Measurements from ENCODE around the gene TLE7.

TLE7 gene

GRCh38 chr16:71448274-71448866 lies 6.5 kb upstream of the TLE7 start:
- no peak for DNase-seq (ENCODE audit: low read depth in 2 of 2)

DNA sequence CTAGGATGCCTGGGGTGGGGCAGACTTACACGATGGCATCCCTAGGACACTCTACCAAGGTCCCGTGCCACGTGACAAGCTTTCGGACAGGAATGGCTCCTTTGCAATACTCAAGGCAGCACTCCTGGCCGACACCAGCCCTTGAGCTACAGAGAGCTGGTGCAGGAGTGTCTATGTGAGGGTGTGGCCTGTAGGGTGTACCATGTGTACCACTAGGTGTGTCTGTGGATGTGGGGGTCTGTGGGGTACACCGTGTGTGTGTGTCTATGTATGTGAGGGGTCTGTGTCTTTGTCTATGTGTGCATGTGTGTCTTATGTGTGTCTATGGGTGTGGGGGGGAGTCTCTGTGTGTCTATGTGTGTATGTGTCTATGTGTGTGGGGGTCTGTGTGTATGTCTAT lies 1.9 kb upstream of the TLE7 start:
- no peak for DNase-seq (ENCODE audit: low read depth in 2 of 2)

DNA sequence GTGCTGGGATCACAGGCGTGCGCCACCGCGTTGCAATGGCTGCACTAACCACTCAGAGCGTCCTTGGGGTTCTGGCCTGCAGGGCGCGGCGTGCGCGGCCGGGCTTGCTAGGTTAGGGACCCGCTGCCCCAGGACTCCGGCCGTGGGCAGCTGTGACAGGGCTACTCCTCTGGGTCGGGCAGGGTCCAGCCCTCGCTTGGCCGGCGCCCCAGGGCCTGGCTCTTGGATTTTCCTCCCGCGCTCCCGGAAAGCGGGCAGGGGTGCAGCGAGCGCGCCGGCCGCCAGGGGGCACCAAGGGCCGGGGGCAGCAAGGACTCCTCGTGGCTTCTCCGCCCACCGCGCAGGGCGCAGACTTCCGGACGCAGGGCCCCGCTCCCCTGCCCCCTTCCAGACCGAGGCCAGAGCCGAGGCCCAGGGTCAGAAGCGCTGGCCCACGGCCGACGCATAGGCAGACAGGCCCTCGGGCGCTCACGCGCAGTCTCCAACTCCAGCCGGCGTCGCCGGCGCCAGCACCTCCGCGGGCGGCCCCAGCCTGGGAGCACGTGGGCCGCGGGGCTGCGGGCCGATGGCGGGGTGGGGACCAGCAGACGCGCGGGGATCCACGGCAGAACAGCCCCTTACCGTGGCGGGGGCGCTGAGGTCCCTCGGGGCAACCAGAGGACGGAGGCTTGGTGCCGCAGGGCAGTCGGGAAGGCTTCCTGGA lies 355 bp downstream of the TLE7 start:
- peak in 1 of 2 donors; percentile 11 for DNase-seq (ENCODE audit: low read depth in 2 of 2)

- peak in 1 of 2 donors; percentile 24 for DNase-seq (ENCODE audit: low read depth in 2 of 2)
These were observed 1.0 kb downstream of the TLE7 start for GRCh38 chr16:71440669-71441347.

DNA sequence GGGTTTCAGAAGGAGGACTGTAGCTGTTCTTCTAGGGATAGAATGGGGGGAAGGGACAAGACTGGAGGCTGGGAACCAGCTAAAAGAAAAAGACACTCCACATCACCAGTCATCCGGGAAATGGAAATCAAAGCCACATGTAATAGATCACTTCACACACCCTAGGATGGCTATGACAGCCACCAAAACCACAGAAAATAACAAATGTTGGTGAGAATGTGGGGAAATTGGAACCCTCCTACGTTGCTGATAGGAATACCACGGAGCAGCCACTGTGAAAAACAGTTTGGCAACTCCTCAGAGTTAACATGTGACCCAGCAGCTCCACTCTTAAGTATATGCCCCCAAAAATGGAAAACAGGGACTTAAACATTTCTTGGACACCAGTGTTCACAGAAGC lies 2.3 kb downstream of the TLE7 start:
- DNase-seq (ENCODE audit: low read depth in 2 of 2) = no peak

DNA sequence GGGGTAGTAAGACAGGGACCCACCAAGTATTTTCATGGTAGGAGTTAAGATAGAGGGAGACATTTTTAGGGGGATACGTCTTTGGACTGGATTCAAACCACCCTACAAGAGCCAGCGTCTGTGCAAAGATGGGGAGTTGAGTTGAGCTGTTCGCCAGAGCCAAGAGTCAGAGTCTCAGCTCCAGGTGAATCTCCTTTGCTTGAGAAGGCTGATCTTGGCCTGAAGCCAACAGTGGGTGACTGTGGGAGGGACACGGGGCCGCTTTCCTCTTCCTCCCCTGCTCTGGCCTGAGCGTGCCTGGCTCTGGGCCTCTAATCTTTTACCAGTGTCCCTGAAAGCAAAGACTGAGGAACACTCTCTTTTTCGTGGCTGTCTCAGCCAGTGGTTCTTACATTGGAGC lies 5.4 kb downstream of the TLE7 start:
- DNase-seq (ENCODE audit: low read depth in 2 of 2) = no peak

DNA sequence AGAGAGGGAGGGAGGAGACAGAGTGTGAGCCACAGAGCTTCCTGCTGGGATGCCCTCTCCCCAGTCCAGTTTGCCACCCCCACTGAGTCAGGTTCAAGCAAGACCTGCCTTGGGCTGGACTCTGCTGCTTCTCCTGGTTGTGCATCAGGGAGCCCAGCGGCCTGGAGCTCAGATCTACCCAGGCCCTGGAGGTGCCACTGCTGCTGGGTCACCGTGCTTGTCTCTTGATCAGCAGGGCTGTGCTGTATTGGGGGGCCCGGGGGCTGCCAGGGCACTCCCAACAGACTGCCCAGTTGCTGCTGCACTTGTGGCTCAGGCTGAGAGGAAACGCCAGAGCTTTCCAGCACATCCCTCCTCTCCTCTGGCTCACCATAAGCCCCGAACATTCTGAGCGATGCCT lies 8.9 kb downstream of the TLE7 start:
- DNase-seq (ENCODE audit: low read depth in 2 of 2) = no peak

DNA sequence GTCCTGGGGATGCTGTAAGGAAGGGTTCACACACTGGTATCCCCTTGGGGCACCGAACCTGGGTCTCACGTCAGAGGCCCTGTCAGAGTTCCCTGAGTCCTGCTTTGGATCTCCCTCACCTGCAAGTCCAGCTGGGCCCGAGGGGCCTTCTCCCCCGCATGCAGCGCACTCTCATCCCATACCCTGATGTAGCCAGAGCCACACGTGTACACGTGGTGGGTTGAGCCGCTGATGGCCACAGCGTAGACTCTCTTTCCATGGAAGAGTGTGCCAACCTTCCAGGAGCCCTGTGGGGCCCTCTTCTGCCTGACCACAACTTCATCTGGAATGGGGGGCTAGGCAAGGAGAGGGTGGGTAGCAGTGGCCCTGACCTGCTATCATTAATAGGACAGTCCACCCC lies 9.9 kb downstream of the TLE7 start:
- DNase-seq (ENCODE audit: low read depth in 2 of 2) = no peak

GRCh38 chr16:71431176-71431575 lies 10.7 kb downstream of the TLE7 start:
- no peak for DNase-seq (ENCODE audit: low read depth in 2 of 2)

DNA sequence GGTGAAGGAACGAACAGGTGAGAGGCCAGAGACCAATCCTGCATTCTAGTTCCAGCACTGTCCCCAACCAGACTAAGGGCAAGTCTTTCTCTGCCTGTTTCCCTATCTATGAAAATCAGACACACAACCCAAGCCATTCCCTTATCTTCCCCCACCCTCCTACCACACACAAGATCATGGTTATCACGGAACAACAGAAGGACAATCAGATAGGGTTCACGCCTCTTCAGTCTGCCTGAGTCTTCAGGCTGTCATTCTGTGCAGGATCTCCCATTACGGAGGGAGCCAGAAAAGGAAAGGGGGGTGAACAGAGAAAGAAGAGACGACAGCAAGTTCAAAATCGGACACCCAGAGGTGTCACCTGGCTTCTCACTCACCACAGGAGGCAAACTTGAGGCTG lies 11.1 kb downstream of the TLE7 start:
- no peak for DNase-seq (ENCODE audit: low read depth in 2 of 2)

DNA sequence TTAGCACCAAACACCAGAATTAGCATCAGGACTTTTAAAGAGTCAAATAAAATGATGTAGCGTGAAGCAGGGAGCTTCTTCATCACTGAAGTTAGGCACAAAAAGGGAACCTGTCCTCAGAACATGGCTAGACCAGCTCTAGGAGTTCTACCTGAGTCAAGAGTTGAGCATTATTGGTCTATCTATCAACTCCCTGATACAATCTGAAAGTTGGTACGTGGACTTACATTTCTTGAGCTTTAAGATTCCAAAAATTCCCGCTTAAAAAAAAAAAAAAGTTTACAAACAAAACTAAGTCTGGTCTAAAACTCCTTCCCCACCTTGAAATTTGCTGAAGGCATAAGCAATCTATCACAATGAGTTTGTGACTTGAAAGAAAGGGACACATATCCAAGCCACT lies 12.3 kb downstream of the TLE7 start:
- DNase-seq (ENCODE audit: low read depth in 2 of 2) = no peak

GRCh38 chr16:71428883-71429282 lies 13.0 kb downstream of the TLE7 start:
- DNase-seq (ENCODE audit: low read depth in 2 of 2) = no peak

GRCh38 chr16:71428385-71428784 lies 13.5 kb downstream of the TLE7 start:
- no peak for DNase-seq (ENCODE audit: low read depth in 2 of 2)

DNA sequence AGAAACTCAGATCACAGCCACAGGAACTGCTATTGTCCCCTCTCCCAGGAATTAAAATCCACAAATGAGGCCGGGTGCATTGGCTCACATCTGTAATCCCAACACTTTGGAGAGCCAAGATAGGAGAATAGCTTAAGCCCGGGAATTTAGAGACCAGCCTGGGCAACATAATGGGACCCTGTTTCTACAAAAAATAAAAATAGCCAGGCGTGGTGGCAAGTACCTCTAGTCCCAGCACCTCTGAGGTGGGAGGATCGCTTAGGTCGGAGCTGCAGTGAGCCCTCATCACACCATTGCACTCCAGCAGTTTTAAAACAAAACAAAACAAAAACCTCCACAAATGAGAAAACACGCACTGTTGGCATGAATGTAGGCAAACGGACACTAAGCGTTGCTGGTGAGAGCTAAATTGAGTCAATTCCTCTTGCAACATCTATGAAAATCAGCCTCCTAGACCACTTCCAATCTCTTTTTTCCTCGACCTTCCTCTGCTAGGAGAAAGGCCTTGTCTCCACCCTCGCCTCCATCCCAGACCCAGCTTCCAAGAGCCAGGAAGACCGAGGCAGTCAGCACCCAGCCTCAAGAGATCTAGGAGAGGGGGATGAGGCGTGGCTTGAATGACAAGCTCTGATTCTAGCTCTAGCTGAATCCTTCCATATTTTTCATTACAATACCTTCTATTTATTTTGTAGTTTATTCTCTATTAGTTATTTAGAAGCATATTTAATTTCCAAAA lies 14.8 kb downstream of the TLE7 start:
- no peak for DNase-seq (ENCODE audit: low read depth in 2 of 2)

DNA sequence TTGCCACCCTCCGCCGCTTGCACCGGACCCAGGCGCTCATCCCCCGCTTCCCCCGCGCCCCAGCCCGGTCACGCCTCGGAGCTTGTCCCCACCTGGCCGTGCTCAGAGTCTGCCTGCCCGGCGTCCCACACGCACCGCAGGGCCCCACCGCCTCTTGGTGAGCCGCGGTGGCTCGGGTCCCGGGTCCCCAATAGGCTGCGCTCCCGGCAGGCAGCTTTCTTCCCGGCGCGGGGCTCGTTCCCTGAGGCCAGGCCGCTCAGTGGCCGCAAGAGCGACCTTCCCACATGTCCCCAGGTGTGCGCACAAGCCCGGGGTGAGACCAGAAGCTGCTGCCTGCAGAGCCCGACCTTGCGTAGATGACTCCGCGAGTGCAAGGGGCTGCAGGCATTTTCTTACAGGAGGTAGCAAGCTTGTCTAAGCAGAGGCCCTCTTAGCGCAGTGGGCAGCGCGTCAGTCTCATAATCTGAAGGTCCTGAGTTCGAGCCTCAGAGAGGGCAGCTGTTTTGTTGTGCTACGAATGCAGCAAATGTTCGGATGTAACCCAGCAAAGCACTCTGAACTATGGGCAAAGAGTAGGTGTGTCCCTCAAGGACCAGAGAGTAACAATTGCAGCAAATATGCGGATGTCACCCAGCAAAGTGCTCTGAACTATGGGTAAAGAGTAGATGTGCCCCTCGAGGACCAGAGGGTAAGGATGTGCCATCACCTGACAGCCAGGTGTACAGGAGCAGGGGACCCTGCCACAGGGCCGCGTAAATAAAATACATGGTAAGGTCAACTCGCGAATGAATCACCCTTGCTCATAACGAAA lies 15.6 kb downstream of the TLE7 start:
- DNase-seq (ENCODE audit: low read depth in 2 of 2) = peak; percentile 21 to 24

- DNase-seq (ENCODE audit: low read depth in 2 of 2) = no peak
These were observed 16.1 kb downstream of the TLE7 start for GRCh38 chr16:71425746-71426068.

GRCh38 chr16:71424626-71425025 lies 17.2 kb downstream of the TLE7 start:
- no peak for DNase-seq (ENCODE audit: low read depth in 2 of 2)

- no peak for DNase-seq (ENCODE audit: low read depth in 2 of 2)
These were observed 18.0 kb downstream of the TLE7 start for GRCh38 chr16:71423865-71424264.

- DNase-seq (ENCODE audit: low read depth in 2 of 2) = no peak
These were observed 18.8 kb downstream of the TLE7 start for GRCh38 chr16:71423016-71423415.

DNA sequence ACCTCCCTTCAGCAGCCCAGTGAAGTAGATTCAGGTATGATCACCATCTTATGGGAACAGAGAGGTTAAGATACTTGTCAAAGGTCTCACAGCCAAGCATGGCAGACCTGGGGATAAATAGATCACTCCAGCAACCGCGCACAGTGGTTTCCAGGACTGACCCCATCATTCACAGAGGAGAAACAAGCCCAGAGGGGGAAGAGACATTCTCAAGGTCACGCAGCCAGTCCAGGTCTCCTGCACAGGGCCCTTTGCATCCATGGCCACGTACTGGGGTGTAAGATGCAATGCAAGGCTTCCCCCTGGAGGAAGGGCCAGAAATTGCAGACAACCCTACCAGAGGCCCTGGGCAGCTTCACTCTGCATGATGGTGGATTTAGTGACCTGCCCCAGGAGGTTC lies 19.9 kb downstream of the TLE7 start:
- DNase-seq (ENCODE audit: low read depth in 2 of 2) = peak in 1 of 2 donors; percentile 4

- DNase-seq (ENCODE audit: low read depth in 2 of 2) = no peak
These were observed 27.8 kb downstream of the TLE7 start for GRCh38 chr16:71414038-71414437.

DNA sequence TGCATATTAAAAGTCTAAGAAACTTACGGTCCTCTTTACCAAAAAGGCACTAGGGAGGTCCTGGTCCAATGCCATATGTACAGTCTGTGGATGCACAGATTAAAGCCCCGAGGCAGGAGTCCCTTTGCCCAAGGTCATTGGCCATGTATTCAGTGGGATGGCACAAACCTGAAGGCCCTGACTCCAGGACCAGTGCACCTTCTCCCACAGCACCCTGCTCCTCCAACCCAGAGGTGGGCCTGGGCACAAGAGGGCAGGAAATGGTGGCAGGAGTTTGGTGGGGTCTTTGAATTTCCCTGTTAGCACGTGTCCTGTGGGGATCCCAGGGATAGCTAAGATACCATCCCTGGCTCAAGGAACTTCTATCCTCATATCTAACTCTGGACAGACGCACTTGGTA lies 28.5 kb downstream of the TLE7 start:
- no peak for DNase-seq (ENCODE audit: low read depth in 2 of 2)
